BE2C (cell line): Measurements from ENCODE around the gene GRK2.

Source experiments
- DNase-seq: peaks from one replicate; pipeline ENCODE4 v3.0.0-alpha.2; 2020
- H3K27me3 ChIP-seq: fragments of 250-450 bp; sonication (Bioruptor Pico); 2 replicates; pipeline ENCODE4 v1.5.1; 2020; ENCODE audit warnings: mild to moderate bottlenecking
- H3K36me3 ChIP-seq: fragments of 250-450 bp; sonication (Bioruptor Pico); 2 replicates; pipeline ENCODE4 v1.5.1; 2020; ENCODE audit warnings: mild to moderate bottlenecking
- H3K4me1 ChIP-seq: fragments of 250-450 bp; sonication (Bioruptor Pico); 2 replicates; pipeline ENCODE4 v1.5.1; 2020
- H3K4me3 ChIP-seq: 2 replicates; pipeline ENCODE4 v1.5.1; 2011; ENCODE audit warnings: low read depth, low read length
- H3K9me3 ChIP-seq: fragments of 250-450 bp; sonication (Bioruptor Pico); 2 replicates; pipeline ENCODE4 v1.5.1; 2020
- TF ChIP-seq, protein P1 (sequence below): IDR thresholded peaks from 2 replicates; pipeline ENCODE4 v1.5.1; 2012; ENCODE audit warnings: mild to moderate bottlenecking, low read depth, low read length

Gene GRK2

DNA sequence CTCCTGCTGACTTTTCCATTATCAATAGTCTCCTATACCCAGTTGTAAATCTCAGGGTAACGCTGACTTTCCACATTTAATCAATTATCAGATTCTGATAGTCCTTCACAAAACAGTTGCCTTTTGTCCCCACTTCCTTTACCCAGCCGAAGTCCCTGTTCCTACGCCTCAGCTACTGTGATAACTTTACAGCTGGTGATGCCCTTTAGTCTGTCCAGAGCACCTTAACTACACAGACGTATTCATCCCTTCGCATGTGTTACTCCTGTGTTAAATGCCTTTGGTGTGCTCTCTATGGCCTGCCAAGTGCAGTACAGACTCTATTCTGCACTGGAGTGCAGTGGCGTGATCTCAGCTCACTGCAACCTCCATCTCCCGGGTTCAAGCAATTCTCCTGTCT is 57.3 kb downstream of the GRK2 start:
- H3K27me3 ChIP-seq, result no peaks in the 10 kb centered on the region
- no peaks in the 10 kb centered on the region for H3K36me3 ChIP-seq
- H3K4me1 ChIP-seq, result no peaks in the 10 kb centered on the region
- no peaks in the 10 kb centered on the region for H3K9me3 ChIP-seq
- DNase-seq, result no peak
- H3K4me3 ChIP-seq, result no peak overlapping the region
- TF ChIP-seq, protein P1, sequence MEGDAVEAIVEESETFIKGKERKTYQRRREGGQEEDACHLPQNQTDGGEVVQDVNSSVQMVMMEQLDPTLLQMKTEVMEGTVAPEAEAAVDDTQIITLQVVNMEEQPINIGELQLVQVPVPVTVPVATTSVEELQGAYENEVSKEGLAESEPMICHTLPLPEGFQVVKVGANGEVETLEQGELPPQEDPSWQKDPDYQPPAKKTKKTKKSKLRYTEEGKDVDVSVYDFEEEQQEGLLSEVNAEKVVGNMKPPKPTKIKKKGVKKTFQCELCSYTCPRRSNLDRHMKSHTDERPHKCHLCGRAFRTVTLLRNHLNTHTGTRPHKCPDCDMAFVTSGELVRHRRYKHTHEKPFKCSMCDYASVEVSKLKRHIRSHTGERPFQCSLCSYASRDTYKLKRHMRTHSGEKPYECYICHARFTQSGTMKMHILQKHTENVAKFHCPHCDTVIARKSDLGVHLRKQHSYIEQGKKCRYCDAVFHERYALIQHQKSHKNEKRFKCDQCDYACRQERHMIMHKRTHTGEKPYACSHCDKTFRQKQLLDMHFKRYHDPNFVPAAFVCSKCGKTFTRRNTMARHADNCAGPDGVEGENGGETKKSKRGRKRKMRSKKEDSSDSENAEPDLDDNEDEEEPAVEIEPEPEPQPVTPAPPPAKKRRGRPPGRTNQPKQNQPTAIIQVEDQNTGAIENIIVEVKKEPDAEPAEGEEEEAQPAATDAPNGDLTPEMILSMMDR, result no peak

DNA sequence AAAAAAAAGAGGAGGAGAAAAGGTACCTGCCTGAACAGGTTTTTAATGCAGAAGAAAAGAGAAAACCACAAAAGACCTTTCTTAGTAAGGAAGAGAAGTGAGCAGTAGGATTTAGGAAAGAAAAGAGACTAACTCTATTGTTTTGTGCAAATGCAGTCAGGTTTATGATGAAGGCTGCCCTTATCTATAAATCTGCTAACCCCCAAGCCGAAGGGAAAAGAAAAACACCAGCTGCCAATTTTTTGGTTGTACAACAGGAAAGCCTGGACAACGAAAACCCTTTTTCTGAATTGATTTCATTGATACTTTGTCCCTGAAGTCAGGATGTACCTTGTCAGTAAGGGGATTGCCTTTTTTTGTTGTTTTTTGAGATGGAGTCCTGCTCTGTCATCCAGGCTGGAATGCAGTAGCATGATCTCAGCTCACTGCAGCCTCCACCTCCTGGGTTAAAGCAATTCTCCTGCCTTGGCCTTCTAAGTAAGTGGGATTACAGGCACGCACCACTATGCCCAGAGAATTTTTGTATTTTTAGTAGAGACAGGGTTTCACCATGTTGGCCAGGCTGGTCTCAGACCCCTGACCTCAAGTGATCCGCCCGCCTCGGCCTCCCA is 65.9 kb downstream of the GRK2 start:
- no peak overlapping the region for H3K4me3 ChIP-seq
- H3K9me3 ChIP-seq, result no peaks in the 10 kb centered on the region; the same call in 1 of the 2 replicates
- no peak for DNase-seq
- peaks cover 3% of the 10 kb centered on the region; the same call in 1 of the 2 replicates for H3K4me1 ChIP-seq
- H3K36me3 ChIP-seq, result no peaks in the 10 kb centered on the region
- TF ChIP-seq, protein P1, result no peak
- H3K27me3 ChIP-seq, result no peaks in the 10 kb centered on the region
